DMS53 (cell line): Measurements from ENCODE around the gene CROCC.

Experiments
- DNase-seq: peaks from one replicate; lab custom pipeline; 2025; lab: John Stamatoyannopoulos, UW

Gene CROCC

DNA sequence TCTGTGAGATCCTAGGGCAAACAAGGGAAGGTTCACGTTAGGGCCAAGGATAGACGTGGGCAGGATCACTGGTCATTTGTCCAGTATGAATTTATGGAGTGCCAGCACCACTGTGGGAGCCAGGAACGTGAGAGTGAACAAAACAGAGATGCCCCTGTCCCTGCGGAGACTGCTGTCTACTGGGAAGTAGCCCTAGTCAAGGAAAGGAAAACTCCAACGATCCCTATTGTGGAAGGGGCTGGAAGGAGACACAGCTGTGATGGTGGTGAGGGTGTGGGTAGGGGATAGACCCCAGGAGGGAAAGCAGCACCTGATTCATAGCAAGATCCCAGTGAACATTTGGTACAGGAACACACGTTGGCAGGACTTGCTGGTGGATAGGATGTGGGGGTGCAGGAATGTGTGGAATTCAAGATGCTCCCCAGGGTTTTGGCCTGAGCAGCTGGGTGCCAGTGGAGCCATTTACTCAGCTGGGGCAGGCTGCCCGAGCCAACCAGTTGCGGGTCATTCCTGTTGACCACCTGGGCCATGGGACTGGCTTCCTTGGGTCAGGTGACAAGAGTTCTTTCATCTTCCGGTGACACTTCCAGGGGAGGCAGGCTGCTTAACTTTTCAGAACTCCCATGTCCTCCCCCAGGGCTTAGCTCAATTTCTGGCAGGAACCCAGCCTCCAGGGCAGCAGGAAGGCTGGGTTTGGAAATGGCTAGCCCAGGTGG, 91.2 kb downstream of the CROCC start:
- no peak for DNase-seq

GRCh38 chr1:17013491-17014320, 92.0 kb downstream of the CROCC start:
- DNase-seq = no peak

DNA sequence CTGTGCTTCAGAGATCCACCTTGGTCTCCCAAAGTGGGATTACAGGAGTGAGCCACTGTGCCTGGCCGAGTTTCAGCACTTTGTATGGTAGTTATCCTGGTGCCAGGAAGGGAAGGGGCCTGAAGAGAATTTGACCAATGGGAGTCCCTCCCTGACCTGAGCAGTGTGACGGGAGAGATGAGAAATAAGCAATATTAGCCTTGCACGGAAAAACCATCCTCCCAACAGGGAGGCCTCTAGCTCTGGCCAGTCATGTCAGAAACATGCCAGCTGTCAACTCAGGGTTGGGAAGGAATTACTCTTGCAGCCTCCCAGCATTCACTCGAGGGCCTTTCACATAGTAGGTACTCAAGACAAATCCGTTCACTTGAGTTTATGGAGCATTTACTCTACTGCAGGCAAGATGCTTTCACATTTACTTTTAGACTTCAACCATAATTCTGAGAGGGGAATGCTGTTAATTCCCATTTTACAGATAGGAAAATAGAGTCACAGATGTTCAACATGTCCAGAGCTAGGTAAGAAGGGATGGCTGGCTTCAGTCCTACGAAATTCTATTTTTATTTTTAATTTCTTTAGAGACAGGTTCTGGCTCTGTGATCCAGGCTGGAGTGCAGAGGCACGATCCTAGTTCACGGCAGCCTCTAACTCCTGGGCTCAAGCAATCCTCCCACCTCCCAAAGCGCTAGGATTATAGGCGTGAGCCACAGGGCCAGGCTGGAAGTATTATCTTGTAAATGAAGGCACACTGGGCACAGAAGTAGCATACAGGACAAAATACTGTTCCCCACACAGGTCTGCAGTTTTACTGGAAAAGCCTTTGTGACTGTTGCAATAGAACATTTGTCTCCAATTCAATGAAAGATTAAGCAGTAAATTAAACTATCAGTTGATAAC, 93.2 kb downstream of the CROCC start:
- no peak for DNase-seq

- DNase-seq = peak; percentile 46
Observed at GRCh38 chr1:17016317-17016661, 94.6 kb downstream of the CROCC start.

- no peak for DNase-seq
Observed at GRCh38 chr1:17017435-17017834, 95.7 kb downstream of the CROCC start.

- no peak for DNase-seq
Observed at GRCh38 chr1:17018849-17019248, 97.1 kb downstream of the CROCC start.

- DNase-seq = no peak
Observed at GRCh38 chr1:17020502-17020901, 98.8 kb downstream of the CROCC start.

- no peak for DNase-seq
Observed at GRCh38 chr1:17021896-17022295, 100.2 kb downstream of the CROCC start.
